ENCODE data around the gene MVB12B. TPM values are rescaled to one million over a fixed set of nuclear protein-coding genes. Genes with fewer than 3 reads are reported as not detected.

Gene MVB12B
- total and polyA plus RNA-seq, 7 donors, result 1.5 to 25.6 (median 11.6) TPM

DNA sequence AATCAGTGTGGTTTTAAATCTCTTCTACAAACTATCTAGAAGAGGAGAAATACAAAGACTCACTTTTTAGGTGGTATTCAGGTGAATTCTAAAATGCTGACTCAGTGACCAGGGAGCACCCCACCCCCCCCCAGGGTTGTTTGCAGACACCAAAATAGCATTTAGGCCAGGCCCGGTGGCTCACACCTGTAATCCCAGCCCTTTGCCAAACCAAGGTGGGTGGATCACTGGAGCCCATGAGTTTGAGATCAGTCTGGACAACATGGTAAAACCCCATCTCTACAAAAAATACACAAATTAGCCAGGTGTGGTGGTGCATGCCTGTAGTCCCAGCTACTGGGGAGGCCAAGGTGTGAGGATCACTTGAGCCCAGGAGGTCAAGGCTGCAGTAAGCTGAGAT, 168.1 kb downstream of the MVB12B start:
- Histone ChIP-seq H3K4me1 (no peaks in the 10 kb centered on the region), H3K27ac (no peak overlapping the region), H3K9me3 (no peaks in the 10 kb centered on the region), H3K27me3 (ENCODE audit: insufficient read depth in 3 of 3, low read length in 2 of 3) (no peaks in the 10 kb centered on the region), H3K36me3 (ENCODE audit: insufficient read depth in 1 of 2, low read depth in 1 of 2) (no peaks in the 10 kb centered on the region), H3K4me3 (no peak overlapping the region)
- intact Hi-C loops (cut with DNase I), result loop anchor here (5.0 kb wide), 2 partner anchors 97 to 177 kb away; no protein-coding TSS in a partner anchor
- ATAC-seq (no peak), DNase-seq (no peak)
- WGBS, 3 donors, result 24 to 86% (median 34%) methylated on average over 1 of the region's 1 CpG
- TF ChIP-seq CTCF (IDR thresholded peaks at IDR 0.05), result no peak

- intact Hi-C loops (cut with DNase I), result no loop called here
- no peak overlapping the region for H3K4me3 ChIP-seq
- no peaks in the 10 kb centered on the region for H3K27me3 ChIP-seq (ENCODE audit: insufficient read depth in 3 of 3, low read length in 2 of 3)
- no peaks in the 10 kb centered on the region for H3K9me3 ChIP-seq
- WGBS, 3 donors, result 86 to 94% (median 94%) methylated on average over 7 of the region's 7 CpGs
- H3K36me3 ChIP-seq (ENCODE audit: insufficient read depth in 1 of 2, low read depth in 1 of 2), result no peaks in the 10 kb centered on the region
- no peaks in the 10 kb centered on the region for H3K4me1 ChIP-seq
- TF ChIP-seq CTCF (IDR thresholded peaks at IDR 0.05), result no peak
- no peak for ATAC-seq
- H3K27ac ChIP-seq, result no peak overlapping the region
- DNase-seq, result no peak
Measured at GRCh38 chr9:126495411-126496180, 169.0 kb downstream of the MVB12B start.

DNA sequence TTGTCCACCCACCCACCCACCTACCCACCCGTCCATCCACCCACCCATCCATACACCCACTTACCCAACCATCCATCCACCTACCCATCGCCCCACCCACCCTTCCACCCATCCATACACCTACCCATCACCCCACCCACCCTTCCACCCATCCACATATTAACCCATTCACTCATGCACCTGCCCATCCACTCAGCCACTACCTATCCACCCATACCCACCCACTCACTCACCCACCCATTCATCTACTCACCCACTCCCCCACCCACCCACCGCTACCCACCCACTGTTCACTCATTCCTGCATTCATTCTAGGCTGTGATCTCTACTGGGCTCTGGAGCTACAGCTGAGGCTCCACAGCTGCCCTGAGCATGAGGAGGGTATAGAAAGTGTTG, 169.6 kb downstream of the MVB12B start:
- 80 to 95% (median 93%) methylated on average over 3 of the region's 3 CpGs for WGBS, 3 donors
- H3K9me3 ChIP-seq, result no peaks in the 10 kb centered on the region
- intact Hi-C loops (cut with DNase I), result no loop called here
- TF ChIP-seq CTCF (IDR thresholded peaks at IDR 0.05), result no peak
- no peak overlapping the region for H3K27ac ChIP-seq
- H3K4me1 ChIP-seq, result no peaks in the 10 kb centered on the region
- no peak overlapping the region for H3K4me3 ChIP-seq
- no peaks in the 10 kb centered on the region for H3K27me3 ChIP-seq (ENCODE audit: insufficient read depth in 3 of 3, low read length in 2 of 3)
- no peaks in the 10 kb centered on the region for H3K36me3 ChIP-seq (ENCODE audit: insufficient read depth in 1 of 2, low read depth in 1 of 2)
- DNase-seq (no peak), ATAC-seq (no peak)

GRCh38 chr9:126496781-126497659, 170.4 kb downstream of the MVB12B start:
- no peak overlapping the region for H3K4me3 ChIP-seq
- H3K4me1 ChIP-seq, result no peaks in the 10 kb centered on the region
- intact Hi-C loops (cut with DNase I), result no loop called here
- ATAC-seq, result no peak
- no peak for DNase-seq
- H3K27ac ChIP-seq, result no peak overlapping the region
- H3K9me3 ChIP-seq, result no peaks in the 10 kb centered on the region
- no peaks in the 10 kb centered on the region for H3K36me3 ChIP-seq (ENCODE audit: insufficient read depth in 1 of 2, low read depth in 1 of 2)
- TF ChIP-seq CTCF (IDR thresholded peaks at IDR 0.05), result no peak
- H3K27me3 ChIP-seq (ENCODE audit: insufficient read depth in 3 of 3, low read length in 2 of 3), result no peaks in the 10 kb centered on the region
- WGBS, 3 donors, result 88 to 89% (median 88%) methylated on average over 15 of the region's 15 CpGs

Data from psoas muscle (tissue), 8 donors.